GM19468 (cell line): ENCODE data around the gene ENOX1.

ENCODE experiments used
- ATAC-seq: cut with Tn5 transposase; IDR thresholded peaks from one replicate; pipeline ENCODE4 v1.9.1; 2021; ENCODE audit warnings: mild to moderate bottlenecking, moderate library complexity, moderate number of reproducible peaks; ENCODE audit not compliant: unreplicated experiment; ENCODE audit errors: extremely low read depth

Gene ENOX1

DNA sequence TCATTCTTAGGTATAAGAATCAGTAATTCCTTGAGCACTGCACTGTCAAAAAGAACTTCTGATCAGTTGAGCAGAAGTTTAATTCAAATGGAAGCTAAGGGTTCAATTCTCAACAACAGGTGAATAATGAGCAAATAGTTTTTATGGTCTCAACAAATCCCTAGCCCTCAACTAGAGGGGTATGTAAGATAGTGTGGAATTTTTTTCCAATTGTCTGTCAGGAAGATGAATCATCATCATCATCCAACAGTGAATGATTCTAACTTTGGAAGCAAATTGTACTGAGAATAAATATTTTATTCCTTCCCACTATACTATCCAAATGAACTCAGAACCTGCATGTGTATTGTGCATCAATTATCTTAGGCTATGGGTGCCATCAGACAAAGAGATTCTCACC lies 372.7 kb downstream of the ENOX1 start:
- ATAC-seq, result no peak

DNA sequence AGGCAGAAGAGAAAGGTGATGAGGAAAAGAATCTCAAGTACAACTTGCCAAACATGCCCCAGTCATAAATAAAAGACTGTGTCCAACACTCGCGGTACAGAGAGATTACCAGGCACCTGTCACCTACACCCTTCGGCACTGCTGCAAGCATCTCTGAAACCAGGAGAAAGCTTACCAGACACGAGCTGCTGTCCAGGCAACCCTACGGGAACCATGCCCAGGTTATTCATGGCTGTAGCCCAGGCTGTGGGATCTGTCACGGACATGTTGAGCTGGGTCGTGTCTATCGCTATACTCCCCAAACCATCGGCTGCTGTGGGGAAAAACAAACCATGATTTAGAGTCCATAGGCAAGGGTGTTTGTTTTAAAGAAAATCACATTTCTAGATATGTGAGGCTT lies 375.0 kb downstream of the ENOX1 start:
- ATAC-seq, result no peak

GRCh38 chr13:43411211-43411610 lies 375.6 kb downstream of the ENOX1 start:
- ATAC-seq, result no peak

DNA sequence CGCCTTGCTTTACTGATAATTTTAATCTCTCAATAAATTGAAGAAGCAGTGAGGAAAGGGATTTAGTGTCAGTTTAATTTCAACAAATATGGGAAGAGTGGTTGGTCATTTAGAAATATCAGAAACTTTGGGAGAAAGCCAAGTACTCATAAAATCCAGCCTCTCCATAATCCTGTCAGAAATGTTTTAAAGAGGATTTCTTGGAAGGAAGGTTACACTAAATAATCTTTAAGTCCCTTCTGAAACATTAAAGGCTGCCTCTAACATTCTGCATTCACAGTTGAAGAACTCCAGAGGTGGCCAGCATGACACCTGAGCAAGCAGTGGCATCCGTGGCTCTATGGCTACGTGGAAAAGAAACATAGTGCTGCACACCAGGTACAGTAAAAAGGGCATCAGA lies 378.5 kb downstream of the ENOX1 start:
- no peak for ATAC-seq

DNA sequence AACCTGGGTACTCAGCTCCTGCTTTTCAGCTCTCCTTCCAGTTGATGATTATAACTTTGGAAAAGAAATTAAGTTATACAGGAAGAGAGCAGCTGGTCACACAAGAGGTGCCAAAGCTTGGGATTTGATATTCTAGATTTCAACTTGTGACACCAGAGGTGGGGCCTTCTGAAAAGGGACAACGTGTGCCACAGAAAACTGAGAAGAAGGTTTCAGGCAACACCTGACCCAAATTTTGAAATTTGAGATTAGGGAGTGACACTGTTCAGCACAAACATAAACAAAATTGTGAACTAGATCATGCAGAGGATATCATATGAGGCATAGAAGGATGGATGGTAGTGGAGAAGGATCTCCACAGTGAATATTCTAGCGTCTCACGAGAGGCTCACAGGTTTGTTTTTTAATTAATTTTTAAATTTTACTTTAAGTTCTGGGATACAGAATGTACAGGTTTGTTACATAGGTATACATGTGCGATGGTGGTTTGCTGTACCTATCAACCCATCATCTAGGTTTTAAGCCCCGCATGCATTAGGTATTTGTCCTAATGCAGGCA lies 379.7 kb downstream of the ENOX1 start:
- no peak for ATAC-seq

GRCh38 chr13:43405457-43405856 lies 381.3 kb downstream of the ENOX1 start:
- ATAC-seq, result no peak

DNA sequence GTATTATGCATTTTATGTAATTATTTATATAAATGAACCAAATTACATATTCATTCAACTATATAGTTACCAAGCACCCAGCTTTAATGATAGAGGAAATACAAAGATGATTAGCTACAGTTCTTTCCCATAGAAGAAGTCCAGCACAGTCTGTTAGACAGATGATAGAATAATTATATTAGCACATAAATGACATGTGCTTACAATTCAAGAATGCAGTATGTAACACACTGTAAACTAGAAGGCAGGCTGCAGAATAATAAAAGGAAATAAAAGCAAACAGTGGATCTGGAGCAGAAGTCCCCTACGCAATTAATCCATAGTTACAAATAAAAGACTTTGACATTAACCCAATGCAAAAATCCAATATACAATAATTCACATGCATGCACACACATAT lies 384.4 kb downstream of the ENOX1 start:
- no peak for ATAC-seq

- no peak for ATAC-seq
Measured at GRCh38 chr13:43401361-43401760, 385.4 kb downstream of the ENOX1 start.

DNA sequence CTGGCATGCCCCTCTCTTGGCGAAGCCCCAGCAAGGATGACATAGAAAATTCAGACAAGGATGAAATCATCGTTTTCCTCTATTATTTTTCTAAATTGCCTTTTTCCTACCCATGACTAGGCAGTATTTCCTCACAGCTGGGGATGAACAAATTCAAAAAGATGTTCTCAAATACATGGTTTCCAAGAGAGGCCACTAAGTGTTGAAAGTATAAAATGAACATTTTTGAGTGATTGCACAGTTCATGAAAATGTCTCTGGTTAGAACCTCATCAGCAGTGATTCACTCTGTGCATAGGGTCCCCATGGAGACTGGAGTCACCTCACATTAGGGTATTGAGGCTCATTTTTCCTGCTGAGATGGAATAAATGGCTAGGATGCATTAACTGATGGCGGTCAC lies 389.7 kb downstream of the ENOX1 start:
- no peak for ATAC-seq

- no peak for ATAC-seq
Measured at GRCh38 chr13:43391036-43391435, 395.7 kb downstream of the ENOX1 start.

- no peak for ATAC-seq
Measured at GRCh38 chr13:43390619-43391018, 396.2 kb downstream of the ENOX1 start.

GRCh38 chr13:43389983-43390382 lies 396.8 kb downstream of the ENOX1 start:
- ATAC-seq, result no peak

- ATAC-seq, result no peak
Measured at GRCh38 chr13:43389573-43389972, 397.2 kb downstream of the ENOX1 start.

DNA sequence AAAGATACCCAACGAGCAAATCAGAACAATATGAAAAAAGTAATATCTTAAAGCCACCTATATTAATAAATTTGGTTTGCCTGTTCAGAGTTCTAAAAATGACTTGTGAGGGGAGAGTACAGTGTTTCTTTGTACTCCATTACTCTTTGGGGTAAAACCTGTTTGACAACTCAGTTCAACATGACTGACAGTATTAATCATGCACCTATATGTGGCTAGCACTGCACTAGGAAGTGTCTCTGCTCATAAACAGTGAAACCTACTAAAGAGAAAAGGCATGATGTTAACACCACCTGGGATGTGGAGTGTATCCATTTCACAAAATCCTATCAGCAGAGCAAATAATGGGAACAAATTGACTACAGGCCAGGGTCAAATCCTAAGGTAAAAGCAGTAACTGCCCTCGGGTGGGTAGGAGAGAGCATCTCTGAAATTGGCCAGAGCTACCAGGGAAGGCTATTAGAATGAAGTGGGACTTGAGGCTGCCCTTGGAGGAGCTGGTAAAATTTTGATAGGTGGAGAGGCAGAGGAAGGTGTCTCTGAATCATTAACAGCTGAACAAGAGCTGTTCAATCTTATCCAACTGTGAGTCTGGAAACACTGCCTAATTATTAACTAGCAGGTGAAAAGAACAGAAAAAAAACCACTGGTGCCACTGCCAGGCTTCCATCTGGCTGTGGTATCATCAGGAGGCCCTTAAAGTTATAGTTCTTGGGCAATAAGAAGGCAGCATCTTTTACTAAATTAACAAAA lies 398.3 kb downstream of the ENOX1 start:
- peak; percentile 36 for ATAC-seq

DNA sequence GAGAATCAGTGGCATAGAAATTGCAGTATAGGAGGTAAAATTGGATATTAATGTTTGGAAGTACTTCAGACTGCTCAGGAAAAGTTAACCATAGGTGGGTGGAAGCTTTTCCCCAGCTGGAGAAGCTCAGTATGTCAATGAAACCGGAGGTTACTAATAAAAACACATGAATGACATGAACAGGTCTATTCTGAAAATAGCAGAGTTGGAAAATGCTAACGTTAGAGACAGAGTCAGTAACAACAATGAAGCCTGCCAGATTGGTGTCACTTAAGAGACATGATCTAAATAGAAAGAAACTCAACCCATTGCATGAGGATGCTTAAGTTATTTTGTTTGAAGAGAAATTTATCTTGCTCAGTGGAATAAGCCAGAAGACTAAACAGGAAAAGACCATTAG lies 398.9 kb downstream of the ENOX1 start:
- no peak for ATAC-seq

DNA sequence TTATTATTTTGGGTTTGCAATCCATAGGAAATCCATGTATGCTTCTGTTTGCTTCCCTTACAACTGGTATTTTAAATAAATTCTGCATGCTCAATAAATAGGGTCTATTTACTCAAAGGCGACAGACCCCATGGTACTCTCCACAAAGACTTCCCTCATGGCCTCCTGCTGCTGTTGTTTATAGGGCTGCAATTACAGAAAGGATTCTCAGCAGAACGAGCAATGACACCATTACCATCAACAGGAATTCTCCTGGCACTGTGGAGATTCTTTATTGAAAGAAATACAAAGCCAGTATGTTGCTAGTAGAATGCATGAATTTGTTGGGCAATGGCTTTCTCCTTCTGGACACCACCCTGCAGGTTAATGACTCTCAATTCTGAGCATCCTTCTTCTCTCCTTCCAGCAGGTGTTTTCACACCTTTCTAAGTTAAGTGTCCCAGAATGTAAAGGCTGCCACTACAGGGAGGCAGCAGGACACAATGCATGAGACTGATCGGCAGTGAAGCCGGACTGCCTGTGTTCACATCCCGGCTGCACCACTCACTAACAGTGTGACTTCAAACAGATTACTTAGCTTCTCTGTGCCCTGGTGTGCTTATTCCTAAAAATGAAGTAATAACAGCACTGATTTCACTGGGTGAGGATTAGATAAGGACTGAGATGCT lies 403.1 kb downstream of the ENOX1 start:
- ATAC-seq, result no peak

DNA sequence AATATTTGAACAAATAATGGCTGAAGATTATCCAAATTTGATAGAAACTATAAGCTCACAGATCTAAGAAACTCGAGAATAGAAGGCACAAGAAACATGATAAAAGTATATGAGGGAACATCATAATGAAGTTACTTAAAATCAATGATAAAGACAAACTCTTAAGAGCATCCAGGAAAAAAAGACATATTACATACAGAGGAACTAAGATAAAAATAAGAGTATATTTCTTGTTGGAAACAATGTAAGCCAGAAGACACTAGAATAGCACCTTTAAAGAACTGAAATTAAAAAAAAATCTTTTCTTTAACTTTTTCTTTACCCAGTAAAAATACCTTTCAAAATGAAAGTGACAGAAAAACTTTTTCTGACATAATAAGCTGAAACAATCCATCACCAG lies 407.0 kb downstream of the ENOX1 start:
- ATAC-seq, result no peak

- no peak for ATAC-seq
Measured at GRCh38 chr13:43377973-43378372, 408.8 kb downstream of the ENOX1 start.

DNA sequence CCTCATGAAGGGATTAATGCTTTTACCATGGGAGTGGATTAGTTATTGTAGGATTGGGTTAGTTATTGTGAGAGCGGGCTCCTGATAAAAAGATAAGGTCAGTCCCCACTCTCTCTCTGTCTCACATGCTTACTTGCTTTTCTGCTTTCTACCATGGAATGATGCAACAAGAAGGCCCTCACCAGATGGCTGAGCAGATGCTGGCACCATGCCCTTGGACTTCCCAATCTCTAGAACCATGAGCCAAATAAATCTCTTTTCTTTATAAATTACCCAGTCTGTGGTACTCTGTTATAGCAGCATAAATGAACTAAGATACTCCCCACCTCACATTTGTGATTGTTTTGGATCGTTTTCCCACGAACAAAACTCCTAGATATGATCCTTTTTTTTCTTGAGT lies 409.6 kb downstream of the ENOX1 start:
- ATAC-seq, result no peak

DNA sequence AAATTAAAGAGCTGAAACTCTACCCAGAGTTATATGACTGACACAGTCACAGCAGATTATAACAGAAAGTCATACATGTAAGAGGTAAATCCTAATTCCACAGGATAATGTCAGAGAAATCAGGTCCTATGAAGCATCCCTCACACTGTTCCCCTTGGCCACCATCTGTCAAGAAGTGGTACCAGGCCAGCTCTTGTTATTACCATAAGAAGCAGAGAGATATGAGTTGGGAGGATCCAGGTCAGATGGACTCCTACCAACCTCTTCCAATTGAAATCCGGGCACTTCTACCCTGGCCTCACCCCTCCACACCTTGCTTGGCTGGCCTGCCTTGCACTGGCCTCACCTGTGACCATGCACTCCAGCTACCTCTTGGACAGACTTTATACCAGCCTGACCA lies 410.2 kb downstream of the ENOX1 start:
- ATAC-seq, result no peak

GRCh38 chr13:43375797-43376465 lies 410.8 kb downstream of the ENOX1 start:
- no peak for ATAC-seq
